Smooth muscle cell (in vitro differentiated cells): Measurements from ENCODE around the gene RIPOR2. TPM values are rescaled to one million over a fixed set of nuclear protein-coding genes. Genes with fewer than 3 reads are reported as not detected.

Source experiments
- DNase-seq: peaks from one replicate; lab custom pipeline; 2025; ENCODE audit not compliant: unreplicated experiment; lab: John Stamatoyannopoulos, UW
- H2AFZ ChIP-seq: fragments of 200-600 bp; sonication (generic); 2 replicates; pipeline ENCODE4 v1.6.0; 2016; ENCODE audit warnings: antibody characterized with exemption, low read depth, mild to moderate bottlenecking
- H3F3A ChIP-seq: fragments of 200-600 bp; sonication (generic); 2 replicates; pipeline ENCODE4 v1.6.0; 2017; ENCODE audit warnings: antibody characterized with exemption, low read depth
- H3K27ac ChIP-seq: fragments of 200-600 bp; sonication (generic); 2 replicates; pipeline ENCODE4 v1.5.1; 2016; ENCODE audit warnings: low read depth, mild to moderate bottlenecking
- H3K27me3 ChIP-seq: fragments of 200-600 bp; sonication (generic); 2 replicates; pipeline ENCODE4 v1.6.1; 2016; ENCODE audit warnings: low read depth, mild to moderate bottlenecking
- H3K36me3 ChIP-seq: fragments of 200-600 bp; sonication (generic); 2 replicates; pipeline ENCODE4 v1.5.1; 2016; ENCODE audit warnings: low read depth
- H3K4me1 ChIP-seq: fragments of 200-600 bp; sonication (generic); 2 replicates; pipeline ENCODE4 v1.5.1; 2016; ENCODE audit warnings: low read depth
- H3K4me2 ChIP-seq: fragments of 200-600 bp; sonication (generic); 2 replicates; pipeline ENCODE4 v1.6.0; 2016; ENCODE audit warnings: mild to moderate bottlenecking
- H3K4me3 ChIP-seq: fragments of 200-600 bp; sonication (generic); 2 replicates; pipeline ENCODE4 v1.5.1; 2016; ENCODE audit warnings: mild to moderate bottlenecking
- H3K79me2 ChIP-seq: fragments of 200-600 bp; sonication (generic); 2 replicates; pipeline ENCODE4 v1.6.0; 2016; ENCODE audit warnings: low read depth, mild to moderate bottlenecking
- H3K9ac ChIP-seq: fragments of 200-600 bp; sonication (generic); 2 replicates; pipeline ENCODE4 v1.6.0; 2016; ENCODE audit warnings: low read depth
- H3K9me3 ChIP-seq: fragments of 200-600 bp; sonication (generic); replicated peaks from 2 replicates; pipeline ENCODE4 v1.5.1; 2016; ENCODE audit warnings: low read depth
- H4K20me1 ChIP-seq: fragments of 200-600 bp; sonication (generic); 2 replicates; pipeline ENCODE4 v1.6.0; 2016; ENCODE audit warnings: low read depth
- CTCF ChIP-seq: fragments of 200-600 bp; sonication (generic); IDR thresholded peaks from 2 replicates; pipeline ENCODE4 v1.5.1; 2017; ENCODE audit warnings: borderline replicate concordance, mild to moderate bottlenecking, antibody characterized with exemption; ENCODE audit not compliant: insufficient read depth, poor library complexity, severe bottlenecking
- WGBS: methylation state at CpG from one replicate; pipeline ENCODE4 v1.1.7; 2016; ENCODE audit warnings: low lambda C conversion rate; 5-methylcytosine and 5-hydroxymethylcytosine counted together
- polyA plus RNA-seq: library from polyadenylated mRNA; unstranded; fragments of >200 nt; fragmentation: Nextera tagmentation; extraction: Ambion mirVana; gene quantifications from 2 replicates; pipeline ENCODE4 v1.2.1, GENCODE V29; 2016
- total RNA-seq: library from RNA; depleted of rRNA; stranded (reverse); fragments of >200 nt; gene quantifications from 2 replicates; pipeline ENCODE4 v1.2.3, GENCODE V29; 2014

The RIPOR2 gene
- total and polyA plus RNA-seq, 2 experiments from 2014 or later, result 2.3 to 5.6 TPM

GRCh38 chr6:24887545-24888140 lies 48.1 kb downstream of the RIPOR2 start:
- no peak overlapping the region for H2AFZ ChIP-seq
- no peaks in the 10 kb centered on the region for H3F3A ChIP-seq
- no peak for DNase-seq
- H3K79me2 ChIP-seq, result no peaks in the 10 kb centered on the region
- no peak overlapping the region for H3K9ac ChIP-seq
- no peak overlapping the region for H3K27ac ChIP-seq
- TF ChIP-seq CTCF, result no peak
- peaks cover 7% of the 10 kb centered on the region for H3K4me1 ChIP-seq
- WGBS, result 62% methylated on average over 3 of the region's 3 CpGs
- no peaks in the 10 kb centered on the region for H3K36me3 ChIP-seq
- H3K4me3 ChIP-seq, result no peak overlapping the region
- no peaks in the 10 kb centered on the region for H3K27me3 ChIP-seq
- no peaks in the 10 kb centered on the region for H4K20me1 ChIP-seq
- no peaks in the 10 kb centered on the region for H3K9me3 ChIP-seq
- no peak overlapping the region for H3K4me2 ChIP-seq

- H3K79me2 ChIP-seq, result no peaks in the 10 kb centered on the region
- H3K4me3 ChIP-seq, result no peak overlapping the region
- H3K27ac ChIP-seq, result no peak overlapping the region
- H4K20me1 ChIP-seq, result no peaks in the 10 kb centered on the region
- peaks cover 7% of the 10 kb centered on the region for H3K4me1 ChIP-seq
- TF ChIP-seq CTCF, result no peak
- H2AFZ ChIP-seq, result no peak overlapping the region
- H3K9me3 ChIP-seq, result no peaks in the 10 kb centered on the region
- no peak overlapping the region for H3K9ac ChIP-seq
- H3K4me2 ChIP-seq, result no peak overlapping the region
- no peak for DNase-seq
- no peaks in the 10 kb centered on the region for H3F3A ChIP-seq
- 67% methylated on average over 5 of the region's 5 CpGs for WGBS
- no peaks in the 10 kb centered on the region for H3K36me3 ChIP-seq
- H3K27me3 ChIP-seq, result no peaks in the 10 kb centered on the region
These were observed 52.1 kb downstream of the RIPOR2 start for GRCh38 chr6:24883618-24884017.

- no peak overlapping the region for H3K27ac ChIP-seq
- no peaks in the 10 kb centered on the region for H3K36me3 ChIP-seq
- WGBS, result 92% methylated on average over 7 of the region's 7 CpGs
- H3K4me1 ChIP-seq, result peaks cover 7% of the 10 kb centered on the region
- TF ChIP-seq CTCF, result no peak
- H3K4me3 ChIP-seq, result no peak overlapping the region
- H3K9ac ChIP-seq, result no peak overlapping the region
- no peaks in the 10 kb centered on the region for H3K9me3 ChIP-seq
- no peaks in the 10 kb centered on the region for H4K20me1 ChIP-seq
- H2AFZ ChIP-seq, result no peak overlapping the region
- no peak overlapping the region for H3K4me2 ChIP-seq
- H3K79me2 ChIP-seq, result no peaks in the 10 kb centered on the region
- H3K27me3 ChIP-seq, result no peaks in the 10 kb centered on the region
- H3F3A ChIP-seq, result no peaks in the 10 kb centered on the region
- no peak for DNase-seq
These were observed 52.8 kb downstream of the RIPOR2 start for GRCh38 chr6:24882835-24883555.
